A673 (cell line): ENCODE measurements around the gene TMEM158. TPM values are rescaled to one million over a fixed set of nuclear protein-coding genes. Genes with fewer than 3 reads are reported as not detected.

Experiments used
- BruUV-seq: library from RNA; stranded (reverse); fragments of 400-500 nt; replicated peaks from 2 replicates; lab custom pipeline; 2021; lab: Mats Ljungman, UMichigan
- CTCF ChIA-PET: fragments of 300-600 bp; sonication (Branson Sonifier 250); formaldehyde crosslinking; loops from one replicate; lab custom pipeline; 2022; ENCODE audit warnings: antibody characterized with exemption; lab: Charles Lee
- POLR2A ChIA-PET: fragments of 300-600 bp; sonication (Branson Sonifier 250); formaldehyde crosslinking; loops from one replicate; lab custom pipeline; 2022; ENCODE audit warnings: antibody characterized with exemption; ENCODE audit not compliant: low non-redundant PET; lab: Charles Lee
- DNase-seq: peaks from one replicate; pipeline ENCODE4 v3.0.0-alpha.2; 2015; ENCODE audit warnings: low spot score
- H3K27ac ChIP-seq: fragments of 200-600 bp; sonication (generic); 2 replicates; pipeline ENCODE4 v1.5.1; 2016; ENCODE audit warnings: mixed run types, low read depth, mild to moderate bottlenecking, mixed read lengths, antibody characterized with exemption, low read length; ENCODE audit not compliant: poor library complexity, severe bottlenecking
- H3K27me3 ChIP-seq: fragments of 200-600 bp; sonication (generic); replicated peaks from 2 replicates; pipeline ENCODE4 v1.6.1; 2017; ENCODE audit warnings: mixed run types, low read depth, mild to moderate bottlenecking, mixed read lengths, antibody characterized with exemption, low read length; ENCODE audit not compliant: insufficient read depth, poor library complexity
- H3K36me3 ChIP-seq: fragments of 200-600 bp; sonication (generic); 2 replicates; pipeline ENCODE4 v1.6.1; 2016; ENCODE audit warnings: mixed run types, mild to moderate bottlenecking, mixed read lengths, antibody characterized with exemption, low read length; ENCODE audit not compliant: insufficient read depth, poor library complexity, severe bottlenecking
- H3K4me1 ChIP-seq: fragments of 200-600 bp; sonication (generic); 2 replicates; pipeline ENCODE4 v1.6.1; 2017; ENCODE audit warnings: mixed run types, mild to moderate bottlenecking, mixed read lengths, antibody characterized with exemption, low read length; ENCODE audit not compliant: insufficient read depth, poor library complexity, severe bottlenecking
- H3K4me3 ChIP-seq: fragments of 200-600 bp; sonication (generic); 2 replicates; pipeline ENCODE4 v1.5.1; 2016; ENCODE audit warnings: low read depth, mixed run types, mild to moderate bottlenecking, mixed read lengths, low read length; ENCODE audit not compliant: poor library complexity, severe bottlenecking
- H3K9me3 ChIP-seq: fragments of 200-600 bp; sonication (generic); 2 replicates; pipeline ENCODE4 v1.6.1; 2016; ENCODE audit warnings: mixed run types, low read depth, mild to moderate bottlenecking, mixed read lengths, antibody characterized with exemption, low read length; ENCODE audit not compliant: poor library complexity, severe bottlenecking
- EZH2 ChIP-seq: fragments of 200-600 bp; sonication (generic); IDR thresholded peaks from 2 replicates; pipeline ENCODE4 v1.6.1; 2017; ENCODE audit warnings: borderline replicate concordance, low read depth, mild to moderate bottlenecking, mixed read lengths, antibody characterized with exemption, low read length; ENCODE audit not compliant: poor library complexity, severe bottlenecking
- intact Hi-C: fragments of 100-400 bp; cut with micrococcal nuclease; formaldehyde crosslinking; loops from one replicate; pipeline ENCODE4 v1.10.0; 2022; ENCODE audit not compliant: unreplicated experiment
- total RNA-seq: library from RNA; stranded (reverse); gene quantifications from 2 replicates; pipeline ENCODE4 v1.2.3, GENCODE V29; 2021
- TF ChIP-seq, protein P1 (sequence below): fragments of 300-800, 200-600 bp; sonication (generic); conservative IDR thresholded peaks from 2 replicates; pipeline ENCODE4 v1.5.1; 2017; ENCODE audit warnings: low read depth, mild to moderate bottlenecking, antibody characterized with exemption, low read length, moderate library complexity, mixed read lengths

The TMEM158 gene
- total RNA-seq, 1 experiment from 2014 or later: 6.1 TPM

DNA sequence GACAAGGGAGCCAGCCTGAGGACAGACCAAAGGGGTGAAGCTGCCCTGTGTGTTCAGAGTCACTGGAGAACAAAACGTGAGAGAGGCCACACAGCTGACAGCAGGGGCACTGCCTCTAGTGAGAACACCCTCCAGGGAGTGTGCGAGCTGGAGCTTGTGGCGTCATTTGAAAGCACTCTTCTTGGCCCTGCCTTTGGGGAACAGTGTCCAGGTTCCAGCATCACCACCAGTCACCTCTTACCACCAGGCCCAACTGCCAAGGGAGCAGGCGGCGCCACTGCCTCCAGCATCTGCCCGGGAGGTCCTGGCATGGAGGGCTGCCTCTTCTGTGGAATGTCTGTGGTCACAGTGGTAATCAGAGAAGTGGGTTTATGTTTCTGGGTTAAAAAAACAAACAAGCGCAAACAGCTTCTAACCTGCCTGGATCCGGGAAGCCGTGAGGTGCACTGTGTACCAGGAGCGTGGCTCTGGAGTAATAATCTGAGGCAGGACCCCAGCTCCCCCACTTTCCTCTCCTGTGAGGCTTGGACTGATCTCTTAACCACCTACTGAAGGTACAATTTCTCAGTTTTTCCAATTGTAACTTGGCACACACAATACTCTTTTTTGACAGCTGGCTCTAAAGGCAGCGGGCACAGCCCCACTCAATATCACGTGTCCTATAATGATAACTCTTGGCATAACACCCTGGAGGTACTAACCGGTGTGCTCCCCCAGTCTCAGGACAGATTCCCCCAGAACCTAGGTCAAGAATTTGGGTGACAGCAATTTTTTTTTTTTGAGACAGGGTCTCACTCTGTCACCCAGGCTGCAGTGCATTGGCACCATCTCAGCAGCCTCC is 47.7 kb downstream of the TMEM158 start:
- no peak for DNase-seq
- Histone ChIP-seq H3K27me3 (no peaks in the 10 kb centered on the region), H3K4me3 (no peak overlapping the region), H3K9me3 (no peaks in the 10 kb centered on the region), H3K27ac (no peak overlapping the region), H3K36me3 (no peaks in the 10 kb centered on the region), H3K4me1 (peaks cover 11% of the 10 kb centered on the region)
- ChIA-PET CTCF (no interaction called here), POLR2A (no interaction called here)
- no TSS peak for BruUV-seq
- intact Hi-C loops: no loop called here
- no peak for TF ChIP-seq EZH2
- TF ChIP-seq, protein P1, sequence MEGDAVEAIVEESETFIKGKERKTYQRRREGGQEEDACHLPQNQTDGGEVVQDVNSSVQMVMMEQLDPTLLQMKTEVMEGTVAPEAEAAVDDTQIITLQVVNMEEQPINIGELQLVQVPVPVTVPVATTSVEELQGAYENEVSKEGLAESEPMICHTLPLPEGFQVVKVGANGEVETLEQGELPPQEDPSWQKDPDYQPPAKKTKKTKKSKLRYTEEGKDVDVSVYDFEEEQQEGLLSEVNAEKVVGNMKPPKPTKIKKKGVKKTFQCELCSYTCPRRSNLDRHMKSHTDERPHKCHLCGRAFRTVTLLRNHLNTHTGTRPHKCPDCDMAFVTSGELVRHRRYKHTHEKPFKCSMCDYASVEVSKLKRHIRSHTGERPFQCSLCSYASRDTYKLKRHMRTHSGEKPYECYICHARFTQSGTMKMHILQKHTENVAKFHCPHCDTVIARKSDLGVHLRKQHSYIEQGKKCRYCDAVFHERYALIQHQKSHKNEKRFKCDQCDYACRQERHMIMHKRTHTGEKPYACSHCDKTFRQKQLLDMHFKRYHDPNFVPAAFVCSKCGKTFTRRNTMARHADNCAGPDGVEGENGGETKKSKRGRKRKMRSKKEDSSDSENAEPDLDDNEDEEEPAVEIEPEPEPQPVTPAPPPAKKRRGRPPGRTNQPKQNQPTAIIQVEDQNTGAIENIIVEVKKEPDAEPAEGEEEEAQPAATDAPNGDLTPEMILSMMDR: no peak

DNA sequence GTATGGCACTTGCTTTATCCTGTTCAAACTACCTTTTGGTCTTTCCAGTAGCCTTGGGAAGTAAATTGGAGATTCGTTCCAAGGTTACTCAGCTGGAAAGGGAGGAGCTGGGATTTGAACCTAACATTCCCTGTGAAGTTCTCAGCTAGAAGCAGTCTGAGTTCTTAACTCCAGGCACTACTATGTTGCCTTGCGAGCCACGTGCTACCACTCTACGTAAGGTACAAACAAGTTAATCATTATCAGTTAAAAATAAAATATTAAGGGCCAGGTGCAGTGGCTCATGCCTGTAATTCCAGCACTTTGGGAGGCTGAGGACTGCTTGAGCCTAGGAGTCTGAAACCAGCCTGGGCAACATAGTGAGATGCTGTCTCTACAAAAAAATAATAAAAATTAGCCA is 49.2 kb downstream of the TMEM158 start:
- Histone ChIP-seq H3K9me3 (no peaks in the 10 kb centered on the region), H3K4me1 (peaks cover 4% of the 10 kb centered on the region), H3K27me3 (no peaks in the 10 kb centered on the region), H3K4me3 (no peak overlapping the region), H3K27ac (no peak overlapping the region), H3K36me3 (no peaks in the 10 kb centered on the region)
- intact Hi-C loops: no loop called here
- no TSS peak for BruUV-seq
- DNase-seq: no peak
- CTCF ChIA-PET: no interaction called here
- TF ChIP-seq, protein P1: no peak
- TF ChIP-seq EZH2: no peak
- POLR2A ChIA-PET: no interaction called here

Other genes starting within 250 kb of the TMEM158 start
- gene CLEC3B, start 200.0 kb downstream of the TMEM158 start, total RNA-seq: 0.81 and 1.0 TPM in 2 replicates
- gene CDCP1, start 79.9 kb downstream of the TMEM158 start, total RNA-seq: 0.13 and 0.70 TPM in 2 replicates
- 21.6 TPM in 2 replicates for gene LARS2, start 162.3 kb upstream of the TMEM158 start, total RNA-seq